ENCODE results near the gene C12orf57. TPM values are rescaled to one million over a fixed set of nuclear protein-coding genes. Genes with fewer than 3 reads are reported as not detected.

Gene C12orf57
- total RNA-seq, 4 donors from 2014 or later, result 259 to 2,496 (median 1,289) TPM

- TF ChIP-seq POLR2A (IDR thresholded peaks at IDR 0.05), result no peak
- TF ChIP-seq, protein P1, sequence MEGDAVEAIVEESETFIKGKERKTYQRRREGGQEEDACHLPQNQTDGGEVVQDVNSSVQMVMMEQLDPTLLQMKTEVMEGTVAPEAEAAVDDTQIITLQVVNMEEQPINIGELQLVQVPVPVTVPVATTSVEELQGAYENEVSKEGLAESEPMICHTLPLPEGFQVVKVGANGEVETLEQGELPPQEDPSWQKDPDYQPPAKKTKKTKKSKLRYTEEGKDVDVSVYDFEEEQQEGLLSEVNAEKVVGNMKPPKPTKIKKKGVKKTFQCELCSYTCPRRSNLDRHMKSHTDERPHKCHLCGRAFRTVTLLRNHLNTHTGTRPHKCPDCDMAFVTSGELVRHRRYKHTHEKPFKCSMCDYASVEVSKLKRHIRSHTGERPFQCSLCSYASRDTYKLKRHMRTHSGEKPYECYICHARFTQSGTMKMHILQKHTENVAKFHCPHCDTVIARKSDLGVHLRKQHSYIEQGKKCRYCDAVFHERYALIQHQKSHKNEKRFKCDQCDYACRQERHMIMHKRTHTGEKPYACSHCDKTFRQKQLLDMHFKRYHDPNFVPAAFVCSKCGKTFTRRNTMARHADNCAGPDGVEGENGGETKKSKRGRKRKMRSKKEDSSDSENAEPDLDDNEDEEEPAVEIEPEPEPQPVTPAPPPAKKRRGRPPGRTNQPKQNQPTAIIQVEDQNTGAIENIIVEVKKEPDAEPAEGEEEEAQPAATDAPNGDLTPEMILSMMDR (IDR thresholded peaks at IDR 0.05), result no peak
- H3K4me3 ChIP-seq, result no peak overlapping the region
- H3K27me3 ChIP-seq, result no peaks in the 10 kb centered on the region
- no peak for DNase-seq
- peaks cover 0 to 3% of the 10 kb centered on the region in 2 donors for H3K4me1 ChIP-seq
- H3K36me3 ChIP-seq, result no peaks in the 10 kb centered on the region
- no peaks in the 10 kb centered on the region for H3K9me3 ChIP-seq
- intact Hi-C loops (cut with DNase I; ENCODE audit: low total_unique reads), result no loop called here
- no peak overlapping the region for H3K27ac ChIP-seq
Measured at GRCh38 chr12:6957741-6958608, 14.2 kb downstream of the C12orf57 start.

- Histone ChIP-seq H3K27me3 (no peaks in the 10 kb centered on the region), H3K36me3 (no peaks in the 10 kb centered on the region), H3K27ac (no peak overlapping the region), H3K4me1 (peaks cover 0 to 3% of the 10 kb centered on the region in 2 donors), H3K4me3 (no peak overlapping the region), H3K9me3 (no peaks in the 10 kb centered on the region)
- DNase-seq, result no peak
- intact Hi-C loops (cut with DNase I; ENCODE audit: low total_unique reads), result no loop called here
- TF ChIP-seq, protein P1 (IDR thresholded peaks at IDR 0.05), result no peak
- no peak for TF ChIP-seq POLR2A (IDR thresholded peaks at IDR 0.05)
Measured at GRCh38 chr12:6958609-6959057, 14.8 kb downstream of the C12orf57 start.

- Histone ChIP-seq H3K27me3 (no peaks in the 10 kb centered on the region), H3K4me3 (no peak overlapping the region), H3K4me1 (peaks cover 0 to 3% of the 10 kb centered on the region in 2 donors), H3K36me3 (no peaks in the 10 kb centered on the region), H3K27ac (no peak overlapping the region), H3K9me3 (no peaks in the 10 kb centered on the region)
- no peak for TF ChIP-seq POLR2A (IDR thresholded peaks at IDR 0.05)
- TF ChIP-seq, protein P1 (IDR thresholded peaks at IDR 0.05), result no peak
- no peak for DNase-seq
- intact Hi-C loops (cut with DNase I; ENCODE audit: low total_unique reads), result no loop called here
Measured at GRCh38 chr12:6959058-6959804, 15.4 kb downstream of the C12orf57 start.

- no peak for TF ChIP-seq POLR2A (IDR thresholded peaks at IDR 0.05)
- TF ChIP-seq, protein P1 (IDR thresholded peaks at IDR 0.05), result no peak
- Histone ChIP-seq H3K27me3 (no peaks in the 10 kb centered on the region), H3K9me3 (no peaks in the 10 kb centered on the region), H3K4me3 (no peak overlapping the region), H3K27ac (no peak overlapping the region), H3K36me3 (no peaks in the 10 kb centered on the region), H3K4me1 (peaks cover 3% of the 10 kb centered on the region in 2 donors)
- intact Hi-C loops (cut with DNase I; ENCODE audit: low total_unique reads), result no loop called here
- no peak for DNase-seq
Measured at GRCh38 chr12:6959805-6960592, 16.2 kb downstream of the C12orf57 start.
